GM03348 (cell line): Measurements from ENCODE around the gene HK1.
"Not testable (repeated sequence)": the region's sequence is repeated elsewhere in the genome, so short reads cannot be mapped to it uniquely, and the experiment has no call there.

Experiments
- DNase-seq: peaks from one replicate; pipeline ENCODE4 v3.0.0; 2012; ENCODE audit warnings: low spot score

The HK1 gene

DNA sequence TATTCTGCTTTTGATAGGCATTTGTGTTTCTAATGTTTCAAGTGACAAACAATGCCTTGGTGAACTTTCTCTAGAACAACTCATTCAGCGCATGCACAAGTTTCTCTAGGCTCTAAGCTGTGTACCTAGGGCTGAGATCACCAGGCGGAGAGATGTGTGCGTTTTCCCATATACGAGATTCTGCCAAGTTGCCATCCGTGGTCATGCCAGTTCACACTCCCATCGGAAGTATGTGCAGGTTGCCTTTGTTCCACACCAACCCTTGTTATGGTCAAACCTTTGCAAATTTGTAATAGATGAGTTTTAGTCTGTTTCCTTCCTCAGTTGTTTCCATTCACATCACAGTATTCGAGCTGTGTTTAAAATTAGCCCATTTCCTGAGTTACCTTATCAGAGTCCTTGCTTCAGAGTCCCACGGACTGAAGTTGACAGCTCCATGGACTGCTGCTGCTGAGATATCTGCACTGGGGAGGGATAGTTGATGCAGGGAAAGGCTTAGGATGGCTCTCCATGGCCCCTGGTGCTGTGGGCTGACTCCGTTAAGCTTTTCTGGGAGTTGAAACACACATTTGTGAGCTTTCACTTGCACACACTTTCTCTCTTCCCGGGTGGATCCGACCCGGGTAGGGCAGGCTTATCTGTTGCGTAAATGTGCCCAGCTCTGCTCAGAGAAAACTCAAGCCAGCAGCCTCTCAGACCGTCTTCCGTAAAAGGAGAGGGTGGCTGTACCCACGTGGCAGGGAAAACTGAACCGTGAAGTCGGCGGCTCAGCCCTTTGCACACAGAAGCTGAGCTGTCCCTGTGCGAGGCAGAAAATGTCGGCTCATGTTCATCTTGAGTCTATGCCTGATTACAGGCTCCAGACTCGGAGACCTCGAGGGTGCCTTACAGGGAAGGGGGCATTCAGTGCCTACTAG, 49.4 kb downstream of the HK1 start:
- DNase-seq, result no peak

DNA sequence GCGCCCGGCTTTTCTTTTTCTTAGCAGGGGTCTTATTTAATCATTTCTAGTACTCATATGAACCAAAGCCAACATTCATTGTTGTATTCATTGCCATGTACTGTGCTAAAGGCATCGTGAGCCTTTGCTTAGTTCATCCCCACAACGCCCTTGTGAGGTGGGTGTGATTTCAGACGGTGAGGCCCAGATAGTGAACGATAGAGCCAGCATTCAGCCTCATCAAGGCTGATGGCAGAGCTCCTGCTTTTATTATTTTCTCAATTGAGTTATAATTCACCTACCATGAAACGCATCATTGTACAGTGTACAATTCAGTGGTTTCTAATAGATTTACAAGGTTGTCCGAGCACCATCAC, 50.1 kb downstream of the HK1 start:
- no peak for DNase-seq

DNA sequence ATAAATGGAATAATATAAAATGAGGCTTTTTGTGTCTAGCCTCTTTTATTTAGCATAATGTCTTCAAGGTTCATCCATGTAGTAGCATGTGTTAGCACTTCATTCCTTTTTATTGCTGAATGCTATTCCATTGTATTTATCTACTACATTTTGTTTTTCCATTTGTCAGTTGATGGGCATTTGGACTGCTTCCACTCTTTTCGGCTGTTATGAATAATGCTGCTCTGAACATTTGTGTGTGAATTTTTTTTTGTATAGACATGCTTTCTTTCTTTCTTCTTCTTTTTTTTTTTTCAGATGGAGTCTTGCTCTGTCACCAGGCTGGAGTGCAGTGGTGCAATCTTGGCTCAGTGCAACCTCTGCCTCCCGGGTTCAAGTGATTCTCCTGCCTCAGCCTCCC, 50.6 kb downstream of the HK1 start:
- DNase-seq, result not testable (repeated sequence)

DNA sequence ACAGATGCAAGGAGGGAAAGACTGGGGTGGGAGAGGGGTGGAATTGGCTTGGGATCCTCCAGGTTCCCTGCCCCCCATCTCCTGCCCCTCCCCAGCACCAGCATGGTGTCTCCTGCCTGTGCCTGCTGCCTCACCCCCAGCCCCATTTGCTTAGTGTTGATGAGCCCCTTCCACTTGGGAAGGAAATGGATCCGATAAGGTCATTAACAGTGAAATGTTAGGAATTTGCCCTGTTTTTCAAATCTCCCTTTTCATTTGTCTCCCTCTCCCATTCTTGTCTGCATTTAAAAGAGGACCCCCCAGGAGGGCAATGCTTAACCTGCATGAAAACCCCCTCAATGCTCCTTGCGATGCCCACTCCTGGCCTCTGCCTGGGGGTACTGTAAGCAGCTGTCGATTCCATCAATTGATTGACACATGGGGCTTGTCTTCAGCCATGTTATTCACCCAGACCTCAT, 51.5 kb downstream of the HK1 start:
- no peak for DNase-seq

DNA sequence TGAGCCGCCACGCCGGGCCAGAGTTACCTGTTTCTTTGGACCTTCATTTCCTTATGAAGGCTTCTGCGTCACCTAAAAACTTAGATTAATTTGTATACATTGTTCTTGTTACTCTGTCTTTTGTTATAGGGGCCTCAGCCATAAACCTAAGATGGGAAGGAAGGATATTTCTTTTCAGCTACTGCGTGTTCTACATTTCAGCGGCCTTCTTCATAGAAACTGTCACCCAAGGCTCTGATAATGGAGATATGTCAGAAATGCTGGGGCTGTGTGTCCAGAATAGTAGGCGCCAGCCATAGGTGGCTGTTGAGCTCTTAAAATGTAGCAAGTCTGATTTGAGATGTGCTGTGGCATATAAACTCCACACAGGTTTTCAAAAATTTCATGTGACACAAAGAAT, 52.9 kb downstream of the HK1 start:
- no peak for DNase-seq

DNA sequence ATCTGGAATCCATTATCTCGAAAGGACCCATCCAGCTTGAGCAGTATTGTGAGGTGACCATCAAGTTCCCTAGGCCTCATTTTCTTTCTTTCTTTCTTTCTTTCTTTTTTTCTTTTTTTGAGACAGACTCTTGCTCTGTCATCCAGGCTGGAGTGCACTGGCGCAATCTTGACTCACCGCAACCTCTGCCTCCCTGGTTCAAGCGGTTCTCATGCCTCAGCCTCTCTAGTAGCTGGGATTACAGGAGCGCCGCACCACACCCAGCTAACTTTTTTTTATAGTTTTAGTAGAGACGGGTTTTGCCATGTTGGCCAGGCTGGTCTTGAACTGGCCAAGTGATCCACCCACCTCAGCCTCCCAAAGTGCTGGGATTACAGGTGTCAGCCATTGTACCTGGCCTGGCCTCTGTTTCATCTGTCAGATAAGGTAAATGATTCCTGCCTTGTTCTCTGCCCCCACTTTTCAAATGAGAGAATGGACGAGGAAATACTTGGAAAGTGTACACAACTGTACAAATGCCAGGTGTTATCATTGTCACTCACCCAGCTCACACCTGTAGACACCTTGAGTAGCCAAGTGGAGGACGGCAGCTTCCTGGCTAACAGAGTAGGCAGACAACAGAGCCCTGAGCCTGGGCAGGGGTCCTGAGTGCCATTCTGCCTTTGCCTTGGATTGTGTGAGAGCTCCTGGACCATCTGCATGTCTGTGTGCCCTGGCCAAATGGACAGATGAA, 54.1 kb downstream of the HK1 start:
- DNase-seq, result no peak

DNA sequence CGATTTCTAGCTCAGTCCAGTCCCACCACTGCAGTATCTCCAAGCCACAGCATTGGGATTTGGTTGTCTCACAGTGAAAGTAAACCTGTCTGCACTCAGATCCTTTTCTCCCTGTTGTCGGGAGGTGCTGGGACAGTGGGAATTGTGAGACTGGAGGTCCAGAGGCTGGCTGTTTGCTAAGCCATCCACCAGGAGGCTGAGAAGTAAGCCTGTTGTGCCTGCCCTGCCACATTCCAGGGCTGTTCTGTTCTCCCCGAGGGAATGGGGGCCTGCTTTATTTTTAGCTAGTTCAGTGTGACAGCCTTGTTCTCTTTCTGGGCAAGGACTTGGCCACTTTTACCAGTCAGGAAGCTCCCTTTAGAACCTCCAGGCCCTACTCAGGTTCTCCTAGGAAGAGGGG, 54.9 kb downstream of the HK1 start:
- peak; percentile 57 for DNase-seq

DNA sequence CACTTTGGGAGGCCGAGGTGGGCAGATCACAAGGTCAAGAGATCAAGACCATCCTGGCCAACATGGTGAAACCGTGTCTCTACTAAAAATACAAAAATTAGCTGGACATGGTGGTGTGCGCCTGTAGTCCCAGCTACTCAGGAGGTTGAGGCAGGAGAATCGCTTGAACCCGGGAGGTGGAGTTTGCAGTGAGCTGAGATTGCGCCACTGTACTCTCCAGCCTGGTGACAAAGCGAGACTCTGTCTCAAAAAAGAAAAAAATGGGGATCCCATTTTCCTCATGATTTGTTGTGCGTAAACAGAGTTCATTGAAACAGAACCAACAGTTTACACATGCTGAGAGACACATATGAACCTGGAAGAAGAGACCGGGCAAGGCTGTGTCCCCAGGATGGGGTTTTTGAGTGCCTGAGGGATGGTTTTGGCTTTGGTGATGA, 55.6 kb downstream of the HK1 start:
- DNase-seq, result not testable (repeated sequence)

DNA sequence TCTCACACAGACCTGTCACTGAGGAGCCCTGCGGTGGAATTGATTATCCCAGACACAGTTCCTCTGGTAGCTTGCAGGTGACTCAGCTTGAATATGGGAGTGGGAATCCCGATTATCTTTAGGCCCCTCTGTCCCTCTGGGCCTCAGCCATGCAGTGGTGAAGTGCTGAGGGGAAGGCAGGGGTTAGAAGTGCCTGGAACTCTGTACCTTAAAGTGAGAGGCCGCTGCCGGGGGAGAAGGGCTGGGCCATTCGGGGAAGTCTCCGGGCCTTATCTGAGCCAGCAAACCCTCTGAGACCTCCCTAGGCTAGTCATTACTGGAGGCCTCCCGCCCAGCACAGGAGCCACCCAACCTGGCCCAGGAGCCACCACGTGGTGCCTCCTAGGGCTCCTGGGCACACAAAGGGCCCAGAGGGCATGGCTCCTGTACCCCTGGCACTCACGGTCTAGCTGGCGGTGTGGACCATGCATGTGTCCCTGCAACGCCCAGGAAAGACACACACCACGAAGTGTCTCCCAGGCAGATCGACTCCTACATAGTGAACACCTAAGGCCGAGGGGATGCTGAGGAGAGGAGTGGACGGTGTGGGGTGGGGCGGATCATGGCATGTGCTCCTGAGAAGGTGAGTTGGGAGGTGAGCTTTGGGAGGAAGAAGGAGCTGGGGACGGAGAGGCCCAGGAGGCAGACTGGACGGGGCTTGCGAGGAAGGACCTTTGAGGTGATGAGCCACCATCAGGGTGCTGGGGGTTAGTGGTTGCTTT, 56.2 kb downstream of the HK1 start:
- no peak for DNase-seq

DNA sequence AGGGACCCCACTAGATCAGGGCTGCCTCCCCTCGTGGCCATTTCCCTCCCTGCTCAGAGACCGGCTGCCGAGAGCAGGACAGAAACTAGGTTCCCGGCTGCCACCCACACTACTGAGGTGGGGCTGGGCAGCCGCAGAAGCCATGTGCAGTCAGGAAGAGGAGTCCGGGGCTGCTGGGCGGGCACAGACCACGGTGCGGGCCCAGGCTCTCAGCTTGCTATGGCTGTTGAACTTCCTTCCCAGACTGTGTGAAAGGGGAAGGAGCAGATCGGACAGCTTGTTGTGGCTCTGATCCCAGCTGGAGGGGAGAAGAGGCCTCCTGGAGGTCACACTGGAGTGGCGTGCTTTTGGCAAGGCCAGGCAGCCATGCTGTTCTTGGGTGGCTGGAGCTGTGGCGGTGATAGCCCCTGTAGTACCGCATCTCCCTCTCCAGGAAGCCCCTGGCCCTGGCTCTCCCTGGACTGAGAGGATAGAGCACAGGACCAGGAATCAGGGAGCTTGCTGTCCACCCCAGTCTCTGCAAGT, 56.8 kb downstream of the HK1 start:
- DNase-seq, result no peak

DNA sequence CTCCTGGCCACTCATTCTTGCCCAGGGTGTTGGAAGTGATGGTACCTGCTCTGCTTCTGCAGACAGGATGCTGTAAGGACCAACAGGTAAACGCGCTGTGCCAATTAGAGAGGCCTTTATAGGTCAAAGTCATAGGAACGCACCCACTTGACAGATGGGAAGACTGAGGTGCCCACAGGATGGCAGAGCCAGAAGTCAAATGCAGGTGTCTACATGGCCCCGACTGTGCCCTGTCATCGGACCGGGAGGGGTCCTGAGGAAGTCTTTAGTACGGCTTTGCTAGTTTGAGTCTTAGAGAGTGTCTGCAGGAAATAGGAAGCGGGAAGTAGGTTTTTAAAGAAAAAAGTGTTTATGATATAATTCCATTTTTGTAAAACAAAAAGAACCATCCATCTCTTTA, 57.3 kb downstream of the HK1 start:
- no peak for DNase-seq

DNA sequence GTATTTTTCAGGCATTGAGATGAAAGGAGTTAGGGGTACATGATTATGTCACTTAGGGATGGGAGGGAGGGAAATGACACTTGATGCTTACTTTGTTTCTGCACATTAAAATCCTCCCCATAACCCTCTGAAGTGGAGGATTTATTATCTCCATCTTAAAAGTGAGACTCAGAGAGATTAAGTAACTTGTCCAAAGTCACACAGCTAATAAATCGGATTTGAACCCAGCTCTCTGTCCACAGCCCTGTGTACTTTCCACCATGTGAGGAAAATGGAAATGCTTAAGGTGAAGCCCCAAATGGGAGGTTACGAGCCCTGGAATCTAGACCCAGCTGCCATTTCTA, 58.6 kb downstream of the HK1 start:
- DNase-seq, result no peak

DNA sequence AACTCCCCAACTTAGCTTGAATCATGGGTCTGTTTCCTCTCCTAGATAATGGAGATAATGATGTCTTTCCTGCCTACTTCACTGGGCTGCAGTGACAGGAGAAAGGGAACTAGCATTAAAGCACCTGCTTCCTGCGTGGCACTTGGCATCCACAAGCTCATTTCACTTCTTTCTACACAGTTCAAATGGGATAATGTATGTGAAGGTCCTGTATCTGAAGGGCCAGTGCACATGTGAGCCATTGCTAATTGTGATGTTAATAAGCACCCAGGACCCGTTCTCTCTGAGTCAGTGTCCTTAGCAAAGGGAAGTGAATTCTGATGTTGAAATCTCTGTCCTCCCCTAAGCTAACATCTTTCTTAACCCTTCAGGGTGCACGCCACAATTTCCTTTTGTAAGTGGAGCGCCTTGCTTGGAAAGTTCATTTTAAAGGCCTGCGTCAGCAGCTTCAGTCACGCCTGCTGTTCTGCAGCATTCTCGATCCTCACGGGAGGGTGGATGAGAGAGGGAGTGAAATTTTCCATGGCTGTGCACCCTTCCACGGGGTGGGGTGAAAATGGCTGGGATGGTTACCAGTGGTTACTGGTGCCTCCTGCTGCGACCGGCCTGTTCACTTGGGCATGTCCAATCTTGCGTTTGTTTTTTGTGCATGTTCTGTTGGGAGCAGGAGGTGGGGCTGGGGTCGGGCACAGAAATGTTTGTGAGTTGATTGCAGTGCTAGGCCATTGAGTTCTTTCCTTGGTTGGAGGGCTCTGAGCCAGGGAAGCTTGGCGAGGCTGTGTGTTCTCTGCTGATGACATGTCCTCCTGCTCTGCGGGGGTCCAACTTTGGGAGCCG, 59.2 kb downstream of the HK1 start:
- peak; percentile 66 for DNase-seq

DNA sequence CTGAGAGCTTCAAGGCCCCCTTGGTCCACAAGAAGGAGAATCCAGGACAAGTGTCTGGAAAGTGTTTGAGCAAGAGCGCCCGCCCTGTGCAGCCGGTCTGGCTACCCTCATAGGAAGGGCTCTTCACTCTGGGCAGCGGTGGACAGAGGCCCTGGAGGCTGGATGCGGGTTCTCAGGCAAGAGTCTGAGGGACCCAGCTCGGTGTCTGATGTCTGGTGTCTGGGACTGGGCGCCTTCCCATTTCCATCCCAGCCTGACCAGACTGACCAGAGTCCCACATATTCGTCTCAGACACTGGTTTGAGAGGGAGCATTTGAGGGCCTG, 59.8 kb downstream of the HK1 start:
- no peak for DNase-seq

DNA sequence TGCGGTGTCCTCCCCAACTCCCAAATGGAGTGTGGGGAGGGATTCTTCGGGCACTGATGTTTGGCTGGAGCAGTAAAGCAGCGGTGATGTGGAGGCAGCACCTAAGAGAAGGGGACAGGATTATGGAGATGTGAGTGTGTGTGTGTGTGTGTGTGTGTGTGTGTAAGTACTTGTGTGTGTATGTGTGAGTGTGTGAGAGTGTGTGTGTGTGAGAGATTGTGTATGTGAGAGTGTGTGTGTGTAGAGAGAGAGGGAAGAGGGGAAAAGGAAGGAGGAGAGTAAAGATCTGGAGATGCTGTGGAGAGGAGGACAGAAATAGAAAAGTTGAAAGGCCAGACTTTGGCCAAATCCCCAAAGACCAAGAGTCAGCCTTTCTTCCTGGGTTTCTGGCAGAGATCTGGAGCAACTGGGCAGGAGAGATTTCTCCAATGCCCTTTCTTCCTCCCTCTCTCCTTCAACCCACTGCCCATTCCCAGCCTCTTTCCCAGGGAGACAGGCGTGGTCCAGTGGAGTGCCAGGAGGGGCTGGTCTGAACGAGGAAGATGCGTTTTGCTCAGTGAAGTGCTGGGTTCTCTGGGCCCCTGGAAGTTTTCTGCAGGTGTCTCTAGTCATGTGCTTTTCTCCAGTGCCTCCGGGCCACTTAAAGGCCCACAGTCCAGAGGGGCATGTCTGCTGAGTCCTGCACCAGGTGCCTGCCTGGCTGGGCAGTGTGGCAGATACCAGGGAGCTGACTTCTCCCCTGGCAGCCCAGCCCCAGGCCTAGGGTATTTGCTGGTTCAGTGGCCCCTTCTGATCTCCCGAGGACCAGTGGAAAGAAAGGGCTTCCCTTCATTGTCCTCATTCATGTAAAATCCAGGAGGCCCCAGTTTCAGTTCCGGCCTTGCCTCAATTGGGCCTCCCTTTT, 60.5 kb downstream of the HK1 start:
- peak; percentile 49 for DNase-seq

DNA sequence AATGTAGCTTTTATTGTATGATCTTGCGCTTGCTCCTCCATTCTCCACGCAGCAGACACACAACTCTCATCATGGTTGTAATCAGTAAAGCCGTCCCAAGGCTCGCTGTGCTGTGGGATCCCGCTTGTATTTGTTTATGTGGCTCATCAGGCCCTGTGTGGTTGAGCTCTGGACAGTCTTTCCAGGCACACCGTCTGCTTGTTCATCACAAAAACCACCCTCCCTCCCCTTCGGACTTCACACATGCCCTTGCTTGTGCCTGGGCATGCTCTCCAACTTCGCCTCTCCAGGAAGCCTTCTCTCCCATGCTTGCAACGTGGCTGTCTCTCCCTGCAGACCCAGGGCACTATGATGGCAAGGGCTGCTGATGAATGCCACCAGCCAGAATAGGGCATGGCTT, 62.4 kb downstream of the HK1 start:
- no peak for DNase-seq

DNA sequence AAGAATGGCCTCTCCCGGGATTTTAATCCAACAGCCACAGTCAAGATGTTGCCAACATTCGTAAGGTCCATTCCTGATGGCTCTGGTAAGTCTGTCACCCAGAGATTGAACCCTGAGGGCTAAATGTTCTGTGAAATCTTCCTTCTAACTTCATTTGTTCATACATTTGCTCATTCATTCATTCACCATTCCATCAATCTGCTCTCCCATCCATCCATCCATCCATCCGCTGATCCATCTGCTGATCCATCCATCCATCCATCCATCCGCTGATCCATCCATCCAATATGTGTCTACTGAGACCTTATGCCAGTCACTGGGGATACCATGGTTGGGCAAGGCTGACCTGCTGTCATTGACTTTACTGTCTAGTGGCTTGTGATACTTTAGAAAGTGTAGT, 65.6 kb downstream of the HK1 start:
- DNase-seq, result no peak

DNA sequence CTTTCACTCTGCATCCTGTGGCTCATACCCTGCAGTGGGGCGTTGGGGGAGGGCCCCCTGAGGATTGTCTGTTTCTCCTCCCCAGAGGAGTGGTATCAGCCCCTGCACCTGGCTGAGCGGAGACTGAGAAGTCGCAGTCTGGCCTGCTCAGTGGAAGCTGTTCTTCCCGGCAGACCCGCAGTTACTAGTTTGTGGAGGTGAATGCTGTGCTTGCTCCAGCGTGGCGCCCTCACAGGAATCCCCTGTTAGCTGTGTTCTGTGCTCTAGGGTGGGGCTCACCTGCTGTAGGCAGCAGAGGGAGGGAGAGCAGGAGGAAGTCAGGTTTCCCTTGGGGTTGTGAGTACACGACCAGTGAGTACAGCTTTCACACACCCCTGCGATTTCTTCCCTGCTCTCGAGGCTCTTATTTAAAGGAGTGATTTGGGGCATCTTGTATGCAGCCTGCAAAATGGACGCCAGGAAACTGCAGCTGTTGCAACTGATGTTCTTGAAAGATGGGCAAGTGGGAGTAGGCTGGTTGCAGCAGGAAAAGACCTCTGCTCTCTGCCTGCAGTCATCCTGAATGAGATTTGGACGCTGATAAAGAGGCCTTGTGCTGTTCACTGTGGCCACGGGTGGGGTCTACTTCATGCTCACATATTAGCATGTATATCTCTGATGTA, 66.4 kb downstream of the HK1 start:
- DNase-seq, result no peak

DNA sequence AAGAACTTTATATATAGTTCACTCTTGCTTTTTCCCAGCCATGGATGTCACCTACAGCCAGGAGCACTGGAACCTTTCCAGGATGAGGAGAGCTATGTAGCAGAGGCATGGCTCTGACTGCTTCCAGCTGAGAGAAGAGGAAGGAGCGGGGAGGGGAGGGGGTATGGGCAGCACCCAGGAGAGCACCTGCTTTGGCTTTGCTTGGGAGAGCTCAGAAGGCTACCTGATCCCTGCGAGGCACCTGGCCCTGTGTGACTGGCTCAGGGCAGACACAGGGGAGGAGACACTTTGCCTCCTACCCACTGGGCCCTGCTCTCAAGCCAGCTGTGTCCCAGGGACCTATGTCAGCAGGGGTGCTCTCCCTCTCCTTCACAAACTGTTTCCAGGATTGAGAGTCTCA, 67.1 kb downstream of the HK1 start:
- no peak for DNase-seq

DNA sequence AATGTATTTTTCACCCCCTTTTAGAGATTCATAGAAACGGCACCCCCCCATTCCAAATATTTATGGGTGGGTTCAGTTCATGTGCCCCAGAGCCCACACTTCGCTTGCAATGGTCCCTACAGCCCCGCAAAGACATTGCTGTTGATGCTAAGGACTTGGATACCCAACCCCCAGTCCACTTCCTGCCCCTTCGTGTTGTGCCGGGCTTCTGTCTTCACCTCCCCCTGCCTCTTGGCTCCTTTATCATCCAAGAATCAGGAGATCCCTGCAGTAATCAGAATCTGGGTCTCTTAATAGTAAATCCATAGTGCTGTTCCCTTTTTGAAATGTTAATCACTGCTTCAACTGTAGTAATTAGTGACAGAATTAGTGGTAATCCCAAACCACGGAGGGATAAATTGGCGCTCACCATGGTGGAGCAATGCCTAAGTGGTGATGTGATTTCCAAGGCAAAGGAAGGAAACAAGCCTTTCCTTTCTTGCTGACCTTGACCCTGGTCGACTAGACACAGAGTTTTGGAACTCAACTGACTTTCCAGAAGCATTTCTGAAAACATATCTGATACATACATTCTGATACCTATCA, 67.7 kb downstream of the HK1 start:
- DNase-seq, result no peak
